Skeletal muscle satellite cell (primary cell): Measurements from ENCODE around the gene YDJC.
"Not testable (repeated sequence)": the region's sequence is repeated elsewhere in the genome, so short reads cannot be mapped to it uniquely, and the experiment has no call there.

ENCODE experiments used
- H3K27me3 ChIP-seq: 2 replicates; pipeline ENCODE4 v1.7.0; 2013; ENCODE audit warnings: low read length; ENCODE audit not compliant: control insufficient read depth, insufficient read depth
- H3K36me3 ChIP-seq: 2 replicates; pipeline ENCODE4 v1.7.0; 2013; ENCODE audit warnings: mild to moderate bottlenecking, control low read depth, low read length; ENCODE audit not compliant: insufficient read depth
- H3K4me1 ChIP-seq: 2 replicates; pipeline ENCODE4 v1.7.0; 2013; ENCODE audit warnings: low read length; ENCODE audit not compliant: control insufficient read depth, insufficient read depth
- H3K4me2 ChIP-seq: 2 replicates; pipeline ENCODE4 v1.7.0; 2013; ENCODE audit warnings: mild to moderate bottlenecking, low read length
- H3K4me3 ChIP-seq: 2 replicates; pipeline ENCODE4 v1.7.0; 2013; ENCODE audit warnings: low read length
- H3K9ac ChIP-seq: 2 replicates; pipeline ENCODE4 v1.7.0; 2013; ENCODE audit warnings: mild to moderate bottlenecking, low read depth, low read length, moderate library complexity
- H3K9me3 ChIP-seq: replicated peaks from 2 replicates; pipeline ENCODE4 v1.7.0; 2013; ENCODE audit warnings: mild to moderate bottlenecking, control low read depth, low read length

The YDJC gene

GRCh38 chr22:21593406-21594232 is 36.2 kb downstream of the YDJC start:
- H3K4me3 ChIP-seq: no peak overlapping the region
- H3K9ac ChIP-seq: no peak overlapping the region
- peaks cover 31% of the 10 kb centered on the region for H3K36me3 ChIP-seq
- peaks cover 16% of the 10 kb centered on the region for H3K4me1 ChIP-seq
- H3K9me3 ChIP-seq: no peaks in the 10 kb centered on the region
- no peak overlapping the region for H3K4me2 ChIP-seq
- H3K27me3 ChIP-seq: no peaks in the 10 kb centered on the region

- Histone ChIP-seq H3K4me2 (no peak overlapping the region), H3K9me3 (no peaks in the 10 kb centered on the region), H3K9ac (no peak overlapping the region), H3K36me3 (peaks cover 31% of the 10 kb centered on the region), H3K27me3 (no peaks in the 10 kb centered on the region), H3K4me3 (no peak overlapping the region), H3K4me1 (peaks cover 25% of the 10 kb centered on the region)
Observed at GRCh38 chr22:21592422-21592821, 37.4 kb downstream of the YDJC start.

DNA sequence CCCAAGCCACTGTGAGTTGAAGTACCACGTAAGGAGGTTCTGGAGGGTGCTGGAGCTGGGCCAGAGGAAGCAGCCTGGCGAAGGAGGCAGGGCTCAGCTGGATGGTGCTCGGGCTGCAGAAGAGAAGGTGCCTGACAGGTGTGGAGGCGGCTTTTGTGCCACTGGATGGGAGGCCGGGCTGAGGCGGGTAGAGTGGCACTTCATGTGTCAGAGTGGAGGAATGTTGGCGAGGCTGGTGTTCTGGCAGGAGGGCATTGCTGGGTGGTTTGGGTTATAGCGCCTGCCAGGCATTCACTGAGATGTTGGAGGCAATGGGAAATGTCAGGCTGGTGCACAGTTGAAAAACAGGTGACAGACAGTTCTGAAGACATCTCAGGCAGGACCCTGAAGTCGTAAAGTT is 38.1 kb downstream of the YDJC start:
- no peaks in the 10 kb centered on the region for H3K9me3 ChIP-seq
- no peak overlapping the region for H3K4me3 ChIP-seq
- H3K36me3 ChIP-seq: peaks cover 31% of the 10 kb centered on the region
- H3K4me2 ChIP-seq: no peak overlapping the region
- no peak overlapping the region for H3K9ac ChIP-seq
- H3K27me3 ChIP-seq: no peaks in the 10 kb centered on the region
- H3K4me1 ChIP-seq: peaks cover 26% of the 10 kb centered on the region

- no peaks in the 10 kb centered on the region for H3K9me3 ChIP-seq
- no peak overlapping the region for H3K4me3 ChIP-seq
- no peak overlapping the region for H3K4me2 ChIP-seq
- no peaks in the 10 kb centered on the region for H3K27me3 ChIP-seq
- H3K36me3 ChIP-seq: peaks cover 31% of the 10 kb centered on the region
- H3K4me1 ChIP-seq: peaks cover 26% of the 10 kb centered on the region
- no peak overlapping the region for H3K9ac ChIP-seq
Observed at GRCh38 chr22:21590809-21591641, 38.8 kb downstream of the YDJC start.

DNA sequence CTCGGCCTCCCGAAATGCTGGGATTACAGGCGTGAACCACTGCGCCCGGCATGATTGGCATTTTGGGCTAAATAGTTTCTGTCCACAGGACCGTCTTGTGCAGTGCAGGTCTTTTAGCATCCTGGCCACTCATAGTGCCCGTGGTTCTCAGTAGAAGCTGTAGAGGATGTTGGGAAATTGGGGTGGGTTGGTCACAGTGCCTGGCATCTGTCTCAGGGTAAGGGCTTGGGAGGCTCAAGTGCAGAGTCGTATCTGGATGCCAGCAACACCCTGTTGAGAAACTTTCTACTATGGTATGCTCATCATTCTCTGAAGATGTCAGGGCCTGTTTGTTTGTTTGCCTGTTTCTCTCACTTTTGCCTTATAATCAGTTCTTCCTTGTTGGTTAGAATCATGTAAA is 40.4 kb downstream of the YDJC start:
- Histone ChIP-seq H3K9me3 (no peaks in the 10 kb centered on the region), H3K4me2 (no peak overlapping the region), H3K27me3 (no peaks in the 10 kb centered on the region), H3K9ac (no peak overlapping the region), H3K36me3 (peaks cover 20% of the 10 kb centered on the region), H3K4me1 (peaks cover 26% of the 10 kb centered on the region), H3K4me3 (no peak overlapping the region)

- Histone ChIP-seq H3K36me3 (peaks cover 6% of the 10 kb centered on the region), H3K4me2 (no peak overlapping the region), H3K9me3 (no peaks in the 10 kb centered on the region), H3K27me3 (no peaks in the 10 kb centered on the region), H3K4me1 (peaks cover 26% of the 10 kb centered on the region), H3K9ac (no peak overlapping the region), H3K4me3 (no peak overlapping the region)
Observed at GRCh38 chr22:21587803-21588611, 41.8 kb downstream of the YDJC start.

- H3K36me3 ChIP-seq: no peaks in the 10 kb centered on the region
Observed at GRCh38 chr22:21585389-21585788, 44.4 kb downstream of the YDJC start.

DNA sequence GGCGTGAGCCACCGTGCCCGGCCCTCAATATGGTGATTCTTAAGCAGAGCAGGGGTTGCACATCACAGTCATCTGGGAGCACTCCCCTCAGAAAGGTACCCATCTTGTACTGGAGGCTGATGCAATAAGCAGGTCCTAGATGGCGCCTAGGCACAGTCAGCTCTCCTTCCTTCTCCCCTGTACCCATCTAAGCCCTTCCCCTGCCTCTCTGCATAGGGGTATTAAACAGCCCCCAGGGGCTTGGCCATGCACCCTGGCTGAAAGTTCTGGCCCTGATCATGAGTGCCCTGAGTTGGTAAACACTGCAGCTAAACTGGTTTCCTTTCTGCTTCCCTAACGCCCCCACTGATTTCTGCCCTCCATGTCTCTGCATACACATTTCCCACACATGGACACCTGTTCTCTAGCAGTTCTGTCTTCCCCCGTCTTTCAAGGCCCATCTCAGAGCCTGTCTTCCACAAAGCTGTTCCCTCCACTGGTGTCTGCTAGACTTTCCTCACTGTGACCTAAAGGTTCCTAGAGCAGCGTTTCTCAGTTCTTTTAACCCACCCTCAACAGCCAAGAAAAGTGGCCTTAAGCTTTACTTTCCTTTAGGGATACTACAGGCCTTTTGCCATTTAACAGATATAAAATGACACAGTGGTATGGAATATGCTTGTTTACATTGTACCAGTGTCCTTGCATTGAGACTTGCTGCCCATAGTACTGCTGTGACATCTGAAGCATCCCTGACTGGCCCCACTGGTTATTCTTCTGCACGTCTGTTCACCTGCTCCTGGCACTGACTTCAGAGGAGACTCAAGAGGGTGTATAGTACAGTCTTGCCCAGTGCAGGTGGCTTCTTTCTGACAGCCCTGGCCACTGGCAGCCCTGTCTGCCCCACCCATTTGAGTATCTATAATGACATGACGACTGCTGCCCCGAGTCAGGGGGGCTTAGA is 46.8 kb downstream of the YDJC start:
- Histone ChIP-seq H3K4me1 (peaks cover 7% of the 10 kb centered on the region), H3K9me3 (no peaks in the 10 kb centered on the region)

More at GRCh38 chr22:21585389-21585788, 44.4 kb downstream of the YDJC start:
- H3K9me3 ChIP-seq: no peaks in the 10 kb centered on the region
- peaks cover 10% of the 10 kb centered on the region for H3K4me1 ChIP-seq
- H3K27me3 ChIP-seq: no peaks in the 10 kb centered on the region
- H3K4me2 ChIP-seq: no peak overlapping the region
- no peak overlapping the region for H3K9ac ChIP-seq
- no peak overlapping the region for H3K4me3 ChIP-seq

GRCh38 chr22:21581009-21581713 is 48.7 kb downstream of the YDJC start:
- H3K9me3 ChIP-seq, H3K36me3 ChIP-seq, H3K4me1 ChIP-seq, H3K27me3 ChIP-seq, H3K4me2 ChIP-seq, H3K4me3 ChIP-seq, H3K9ac ChIP-seq: not testable (repeated sequence)

More for the DNA sequence above, 46.8 kb downstream of the YDJC start:
- Histone ChIP-seq H3K9ac (no peak overlapping the region), H3K4me2 (no peak overlapping the region), H3K27me3 (no peaks in the 10 kb centered on the region), H3K36me3 (peaks cover 2% of the 10 kb centered on the region), H3K4me3 (no peak overlapping the region)

- H3K4me1 ChIP-seq, H3K27me3 ChIP-seq, H3K36me3 ChIP-seq, H3K9ac ChIP-seq, H3K9me3 ChIP-seq, H3K4me3 ChIP-seq, H3K4me2 ChIP-seq: not testable (repeated sequence)
Observed at GRCh38 chr22:21580623-21581007, 49.2 kb downstream of the YDJC start.
